ENCODE data around the gene PLXNA2.
A peak's percentile ranks its signal among the peaks of the same experiment; 100 is the strongest.

Gene PLXNA2

DNA sequence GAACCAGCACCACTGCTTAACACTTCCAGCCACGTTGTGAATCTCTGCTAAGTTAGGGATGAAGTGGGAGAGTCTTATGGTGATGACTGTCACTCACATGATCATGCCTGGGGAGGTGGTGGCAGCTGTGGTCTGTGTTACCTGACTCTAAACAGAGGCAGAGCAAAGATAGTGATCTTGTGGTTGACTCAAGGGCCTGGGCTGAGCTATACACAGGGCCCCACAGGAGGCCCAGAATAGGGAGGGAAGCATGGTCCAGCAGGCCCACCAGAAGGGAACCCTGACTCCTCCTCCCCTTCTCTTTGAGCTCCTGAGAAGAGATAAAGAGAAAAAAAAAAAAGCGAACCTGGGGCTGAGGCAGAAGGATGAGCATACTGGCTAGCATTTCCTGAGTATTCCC, 55.0 kb downstream of the PLXNA2 start:
- H3K4me1 ChIP-seq, result peaks cover 15% of the 10 kb centered on the region
- H3K9me3 ChIP-seq, result no peaks in the 10 kb centered on the region
- H3K36me3 ChIP-seq, result no peaks in the 10 kb centered on the region
- H3K27me3 ChIP-seq, result no peaks in the 10 kb centered on the region
- peak; percentile 35 for DNase-seq
- no peak overlapping the region for H3K4me3 ChIP-seq (ENCODE audit: low read depth, low read length)
- TF ChIP-seq, protein P1, sequence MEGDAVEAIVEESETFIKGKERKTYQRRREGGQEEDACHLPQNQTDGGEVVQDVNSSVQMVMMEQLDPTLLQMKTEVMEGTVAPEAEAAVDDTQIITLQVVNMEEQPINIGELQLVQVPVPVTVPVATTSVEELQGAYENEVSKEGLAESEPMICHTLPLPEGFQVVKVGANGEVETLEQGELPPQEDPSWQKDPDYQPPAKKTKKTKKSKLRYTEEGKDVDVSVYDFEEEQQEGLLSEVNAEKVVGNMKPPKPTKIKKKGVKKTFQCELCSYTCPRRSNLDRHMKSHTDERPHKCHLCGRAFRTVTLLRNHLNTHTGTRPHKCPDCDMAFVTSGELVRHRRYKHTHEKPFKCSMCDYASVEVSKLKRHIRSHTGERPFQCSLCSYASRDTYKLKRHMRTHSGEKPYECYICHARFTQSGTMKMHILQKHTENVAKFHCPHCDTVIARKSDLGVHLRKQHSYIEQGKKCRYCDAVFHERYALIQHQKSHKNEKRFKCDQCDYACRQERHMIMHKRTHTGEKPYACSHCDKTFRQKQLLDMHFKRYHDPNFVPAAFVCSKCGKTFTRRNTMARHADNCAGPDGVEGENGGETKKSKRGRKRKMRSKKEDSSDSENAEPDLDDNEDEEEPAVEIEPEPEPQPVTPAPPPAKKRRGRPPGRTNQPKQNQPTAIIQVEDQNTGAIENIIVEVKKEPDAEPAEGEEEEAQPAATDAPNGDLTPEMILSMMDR (IDR thresholded peaks at IDR 0.05; ENCODE audit: low read depth, low read length), result no peak

DNA sequence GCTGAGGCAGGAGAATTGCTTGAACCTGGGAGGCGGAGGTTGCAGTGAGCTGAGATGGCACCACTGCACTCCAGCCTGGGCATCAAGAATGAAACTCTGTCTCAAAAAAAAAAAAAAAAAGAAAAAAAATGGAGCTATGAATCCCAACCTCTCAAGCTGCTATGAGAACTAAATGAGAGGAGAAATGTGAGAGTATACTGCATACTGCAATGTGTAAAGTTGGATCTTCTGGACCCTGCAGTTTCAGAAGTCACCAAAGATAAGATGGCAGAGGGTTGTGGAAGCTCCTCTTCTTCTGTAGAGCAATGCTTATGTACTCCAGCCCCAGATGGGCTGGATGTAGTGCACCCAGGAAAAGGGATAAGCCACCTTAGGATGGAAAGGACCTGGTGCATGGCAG, 55.6 kb downstream of the PLXNA2 start:
- Histone ChIP-seq H3K9me3 (no peaks in the 10 kb centered on the region), H3K4me1 (peaks cover 15% of the 10 kb centered on the region), H3K27me3 (no peaks in the 10 kb centered on the region), H3K36me3 (no peaks in the 10 kb centered on the region), H3K4me3 (ENCODE audit: low read depth, low read length) (no peak overlapping the region)
- TF ChIP-seq, protein P1 (IDR thresholded peaks at IDR 0.05; ENCODE audit: low read depth, low read length), result no peak
- no peak for DNase-seq

DNA sequence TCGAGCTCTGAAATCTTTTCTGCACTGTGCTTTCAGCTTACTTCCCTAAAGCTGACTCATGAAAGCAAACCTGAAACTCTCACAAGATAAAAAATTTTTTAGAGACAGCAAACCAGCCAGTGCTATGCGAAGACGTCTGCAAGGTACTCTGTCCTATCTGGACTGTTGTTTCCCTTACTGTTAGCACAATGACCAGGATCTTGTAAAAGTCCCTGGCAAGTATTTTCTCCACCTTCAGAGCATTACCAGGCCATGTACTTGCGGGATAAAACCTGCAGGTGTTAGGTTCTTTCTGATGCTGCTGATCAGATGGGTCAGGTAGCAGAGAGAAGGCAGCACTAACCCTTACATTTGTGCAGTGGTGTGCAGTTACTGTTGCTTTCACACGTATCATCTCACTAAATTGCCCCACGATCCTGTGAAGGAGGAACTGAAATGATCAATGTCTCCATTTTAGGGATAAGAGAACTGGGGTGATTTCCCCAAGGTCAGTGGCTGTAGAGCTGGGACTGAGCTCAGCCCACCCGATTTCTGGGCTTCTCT, 56.6 kb downstream of the PLXNA2 start:
- Histone ChIP-seq H3K36me3 (no peaks in the 10 kb centered on the region; the same call in 1 of the 2 replicates), H3K4me1 (peaks cover 15% of the 10 kb centered on the region), H3K9me3 (no peaks in the 10 kb centered on the region), H3K4me3 (ENCODE audit: low read depth, low read length) (no peak overlapping the region), H3K27me3 (no peaks in the 10 kb centered on the region)
- TF ChIP-seq, protein P1 (IDR thresholded peaks at IDR 0.05; ENCODE audit: low read depth, low read length), result no peak
- no peak for DNase-seq

GRCh38 chr1:208185801-208186231, 58.4 kb downstream of the PLXNA2 start:
- no peaks in the 10 kb centered on the region for H3K27me3 ChIP-seq
- no peak for DNase-seq
- TF ChIP-seq, protein P1 (IDR thresholded peaks at IDR 0.05; ENCODE audit: low read depth, low read length), result no peak
- no peaks in the 10 kb centered on the region; the same call in 1 of the 2 replicates for H3K36me3 ChIP-seq
- H3K9me3 ChIP-seq, result no peaks in the 10 kb centered on the region
- H3K4me3 ChIP-seq (ENCODE audit: low read depth, low read length), result no peak overlapping the region
- peaks cover 15% of the 10 kb centered on the region for H3K4me1 ChIP-seq

- H3K4me3 ChIP-seq (ENCODE audit: low read depth, low read length), result no peak overlapping the region
- peaks cover 15% of the 10 kb centered on the region for H3K4me1 ChIP-seq
- no peaks in the 10 kb centered on the region; the same call in 1 of the 2 replicates for H3K36me3 ChIP-seq
- H3K9me3 ChIP-seq, result no peaks in the 10 kb centered on the region
- TF ChIP-seq, protein P1 (IDR thresholded peaks at IDR 0.05; ENCODE audit: low read depth, low read length), result no peak
- no peaks in the 10 kb centered on the region for H3K27me3 ChIP-seq
- no peak for DNase-seq
Observed at GRCh38 chr1:208184966-208185654, 59.1 kb downstream of the PLXNA2 start.

Measured in BE2C (cell line).